GM18873 (cell line): ENCODE measurements around the gene OR5AS1.
"Not testable (repeated sequence)": the region's sequence is repeated elsewhere in the genome, so short reads cannot be mapped to it uniquely, and the experiment has no call there.

ENCODE experiments used
- ATAC-seq: cut with Tn5 transposase; IDR thresholded peaks from one replicate; pipeline ENCODE4 v1.9.1; 2021; ENCODE audit warnings: mild to moderate bottlenecking, moderate library complexity, moderate number of reproducible peaks; ENCODE audit not compliant: unreplicated experiment, low FRiP score

OR5AS1 gene

DNA sequence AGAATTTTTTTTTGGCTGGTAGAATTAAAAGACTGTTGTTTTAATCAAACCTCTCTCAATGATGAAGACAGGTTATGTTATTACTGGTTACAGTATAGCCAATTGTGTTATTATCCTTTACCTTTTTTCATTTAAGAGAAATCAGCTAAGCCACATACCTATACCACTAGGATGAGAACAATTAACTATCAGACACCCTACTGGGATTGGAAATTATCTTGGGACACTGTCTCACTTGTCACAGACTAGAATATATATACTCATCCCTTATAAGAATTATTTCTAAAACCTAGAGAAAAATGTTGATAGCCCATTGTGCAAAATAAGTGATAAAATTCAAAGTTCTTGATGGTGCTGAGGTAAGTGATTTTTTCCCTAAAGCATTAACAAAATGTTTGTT is at the start of gene OR5AS1:
Gene OR5AS1, plus strand, starts transcription at position 301 of the 400 bp plus-strand sequence. CDS start 2,765 bp downstream, outside the sequence.
- ATAC-seq, result no peak

DNA sequence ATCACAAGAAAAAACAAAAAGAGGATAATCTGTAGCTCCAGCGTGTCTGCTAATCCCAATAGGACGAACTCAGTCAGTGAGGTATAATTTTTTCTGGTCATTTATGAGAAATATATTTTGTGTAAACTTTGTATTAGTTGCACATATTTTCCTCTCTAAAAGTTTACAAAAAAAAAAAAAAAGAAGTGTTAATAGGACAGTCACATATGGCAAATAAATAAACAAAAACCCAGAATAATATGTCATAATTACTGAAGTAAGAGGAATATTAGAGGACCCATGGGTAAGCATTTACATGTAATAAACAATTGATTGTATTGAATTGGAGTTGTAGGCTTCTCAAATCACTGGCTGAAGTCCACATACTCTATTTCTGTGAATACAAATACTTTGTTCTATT is 32.9 kb upstream of the OR5AS1 start, which contains the start of gene OR5F1:
Gene OR5F1, minus strand, starts transcription at position 101 of the 400 bp plus-strand sequence. Its CDS starts 0 bp downstream, at position 101.
- no peak for ATAC-seq

DNA sequence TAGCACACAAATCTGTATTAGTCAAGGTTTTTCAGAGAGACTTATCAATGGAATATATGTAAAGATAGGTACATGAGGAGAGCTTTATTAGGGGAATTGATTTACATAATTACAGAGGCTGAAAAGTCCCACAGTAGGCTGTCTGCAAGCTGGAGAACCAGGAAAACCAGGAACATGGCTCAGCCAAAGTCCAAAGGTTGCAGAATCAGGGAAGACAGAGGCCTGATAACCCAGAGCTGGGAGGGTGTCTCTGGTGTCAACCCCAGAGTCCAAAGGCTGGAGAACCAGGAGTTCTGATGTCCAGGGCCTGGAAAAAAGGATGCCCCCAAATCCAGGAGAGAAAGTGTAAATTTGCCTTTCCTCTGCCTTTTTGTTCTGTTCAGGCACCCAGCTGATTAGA is 16.7 kb upstream of the OR5AS1 start:
- ATAC-seq, result no peak

DNA sequence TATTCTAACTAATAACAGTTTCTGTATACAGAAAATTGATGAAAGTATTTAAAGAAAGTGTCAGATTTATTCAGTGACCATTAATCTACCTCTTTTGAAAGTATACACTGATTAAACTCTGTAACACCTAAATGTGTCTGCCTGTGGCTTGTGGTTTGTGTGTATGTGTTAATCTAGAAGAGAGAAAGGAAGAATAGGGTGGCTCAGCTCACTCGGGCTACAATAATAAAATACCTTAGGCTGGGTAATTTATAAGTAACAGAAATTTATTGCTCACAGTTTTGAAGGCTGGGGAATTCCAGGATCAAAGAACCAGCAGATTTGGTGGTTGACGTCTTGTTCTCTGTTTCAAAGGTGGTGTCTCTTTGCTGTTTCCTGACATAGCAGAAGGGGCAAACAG is 13.6 kb upstream of the OR5AS1 start:
- ATAC-seq, result no peak

DNA sequence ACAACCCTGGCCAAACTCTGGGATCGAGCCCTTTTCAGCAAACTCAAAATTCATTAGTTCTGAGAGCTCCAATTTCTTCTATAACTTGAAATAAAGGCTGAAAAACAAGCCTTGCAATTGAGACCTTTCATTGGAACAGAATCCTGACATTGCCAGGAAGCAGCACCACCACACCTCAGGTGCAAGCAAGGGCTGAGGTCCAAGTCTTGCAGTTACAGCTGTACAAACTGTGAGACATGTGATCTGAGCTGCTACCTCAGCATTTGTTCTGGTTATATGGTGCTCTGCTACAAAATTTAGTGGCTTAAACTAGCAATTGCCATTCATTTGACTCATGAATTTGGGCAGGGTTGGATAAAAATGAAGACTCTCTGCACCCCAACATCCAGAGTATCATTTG is 18.1 kb downstream of the OR5AS1 start:
- ATAC-seq, result no peak

- ATAC-seq, result no peak
These were observed 21.0 kb downstream of the OR5AS1 start for GRCh38 chr11:56048480-56048879.

DNA sequence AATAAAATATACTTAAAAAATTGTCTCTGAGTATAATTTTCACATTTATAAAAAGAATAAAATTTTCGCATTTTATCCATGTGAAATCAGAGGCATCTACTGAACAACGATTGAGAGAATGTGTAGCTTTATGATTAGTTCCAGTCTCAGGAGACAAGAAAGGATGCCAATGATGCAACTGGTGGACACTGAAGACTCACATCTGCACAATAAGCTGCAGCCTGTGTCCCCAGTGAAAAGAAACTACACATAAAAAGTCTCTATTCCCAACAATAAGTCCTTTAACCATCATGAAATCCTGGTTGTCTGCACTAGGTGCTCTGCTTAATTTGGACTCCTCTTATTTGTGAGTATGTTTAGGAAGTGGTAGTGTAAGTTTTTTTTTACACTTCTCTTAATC is 22.0 kb downstream of the OR5AS1 start:
- ATAC-seq, result no peak

GRCh38 chr11:56056366-56056765 is 28.9 kb downstream of the OR5AS1 start:
- ATAC-seq, result not testable (repeated sequence)

DNA sequence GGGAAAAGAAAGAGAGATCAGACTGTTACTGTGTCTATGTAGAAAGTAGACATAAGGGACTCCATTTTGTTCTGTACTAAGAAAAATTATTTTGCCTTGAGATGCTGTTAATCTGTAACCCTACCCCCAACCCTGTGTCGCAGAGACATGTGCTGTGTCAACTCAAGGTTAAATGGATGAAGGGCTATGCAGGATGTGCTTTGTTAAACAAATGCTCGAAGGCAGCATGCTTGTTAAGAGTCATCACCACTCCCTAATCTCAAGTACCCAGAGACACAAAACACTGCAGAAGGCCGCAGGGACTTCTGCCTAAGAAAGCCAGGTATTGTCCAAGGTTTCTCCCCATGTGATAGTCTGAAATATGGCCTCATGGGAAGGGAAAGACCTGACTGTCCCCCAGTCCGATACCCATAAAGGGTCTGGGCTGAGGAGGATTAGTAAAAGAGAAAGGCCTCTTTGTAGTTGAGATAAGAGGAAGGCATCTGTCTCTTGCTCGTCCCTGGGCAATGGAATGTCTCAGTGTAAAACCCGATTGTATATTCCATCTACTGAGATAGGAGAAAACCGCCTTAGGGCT is 30.3 kb downstream of the OR5AS1 start:
- ATAC-seq, result not testable (repeated sequence)

- ATAC-seq, result not testable (repeated sequence)
These were observed 30.9 kb downstream of the OR5AS1 start for GRCh38 chr11:56058260-56058780.

- no peak for ATAC-seq
These were observed 39.5 kb downstream of the OR5AS1 start for GRCh38 chr11:56066980-56067379.
